ENCODE measurements around the gene WDFY3.

- TF ChIP-seq OSR1 (CRISPR knock-in tag; IDR thresholded peaks at IDR 0.05) = no peak
- TF ChIP-seq ZNF565 (CRISPR knock-in tag; conservative IDR thresholded peaks at IDR 0.05; ENCODE audit: low read depth) = no peak
These were observed 51.6 kb downstream of the WDFY3 start for GRCh38 chr4:84914686-84915395.

Data from SK-N-SH treated with all-trans-retinoic acid at 6 μM for 48 hours (cell line).